Measurements from ENCODE around the gene DSG4. TPM values are rescaled to one million over a fixed set of nuclear protein-coding genes. Genes with fewer than 3 reads are reported as not detected.

The DSG4 gene
- total RNA-seq, 1 experiment from 2014 or later = 4.5 TPM

GRCh38 chr18:31371989-31372388, 4.6 kb upstream of the DSG4 start:
- Histone ChIP-seq H2AFZ (ENCODE audit: low read length) (peak overlapping the region; percentile 85; the same call in 1 of the 2 replicates), H3K4me1 (ENCODE audit: low read length) (peaks cover 29% of the 10 kb centered on the region), H3K4me2 (ENCODE audit: low read depth, low read length, poor library complexity, severe bottlenecking) (no peak overlapping the region), H3K27me3 (ENCODE audit: low read length) (no peaks in the 10 kb centered on the region), H3K9ac (ENCODE audit: low read length) (no peak overlapping the region), H3K79me2 (ENCODE audit: low read length) (no peaks in the 10 kb centered on the region), H3K9me3 (ENCODE audit: low read length) (no peaks in the 10 kb centered on the region), H3K27ac (ENCODE audit: low read length) (no peak overlapping the region), H3K9me2 (replicated peaks; ENCODE audit: insufficient read depth, low read length) (no peaks in the 10 kb centered on the region), H3K4me3 (ENCODE audit: low read length) (no peak overlapping the region), H4K20me1 (ENCODE audit: insufficient read depth, low read depth, low read length) (no peaks in the 10 kb centered on the region), H3K36me3 (ENCODE audit: insufficient read depth, low read length) (no peaks in the 10 kb centered on the region; the same call in 1 of the 2 replicates)
- DNase-seq = no peak

DNA sequence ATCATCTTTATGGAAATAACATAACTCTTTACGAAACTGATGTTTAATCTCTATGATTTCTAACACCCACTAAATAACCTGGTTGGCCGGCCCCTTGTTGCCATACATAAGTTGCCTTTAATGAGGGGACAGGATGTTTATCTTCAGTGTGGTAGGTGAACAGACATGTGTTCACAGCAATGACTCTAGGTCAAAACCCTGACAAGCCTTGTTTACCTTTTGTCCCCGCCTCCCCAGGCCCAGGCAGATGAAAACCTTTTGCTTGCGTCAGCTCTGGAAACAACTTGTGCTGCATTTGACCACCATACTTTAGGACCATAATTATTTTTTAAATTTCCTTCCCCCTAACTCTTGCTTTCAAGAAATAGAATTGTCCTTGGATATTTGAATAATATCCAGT, 2.9 kb upstream of the DSG4 start:
- H3K4me2 ChIP-seq (ENCODE audit: low read depth, low read length, poor library complexity, severe bottlenecking) = no peak overlapping the region

GRCh38 chr18:31380912-31381311, 4.3 kb downstream of the DSG4 start:
- Histone ChIP-seq H3K4me3 (ENCODE audit: low read length) (no peak overlapping the region), H2AFZ (ENCODE audit: low read length) (peak overlapping the region; percentile 46; the same call in 1 of the 2 replicates), H3K9me2 (replicated peaks; ENCODE audit: insufficient read depth, low read length) (no peaks in the 10 kb centered on the region), H3K4me1 (ENCODE audit: low read length) (peaks cover 26% of the 10 kb centered on the region), H3K9me3 (ENCODE audit: low read length) (no peaks in the 10 kb centered on the region), H3K36me3 (ENCODE audit: insufficient read depth, low read length) (no peaks in the 10 kb centered on the region), H3K9ac (ENCODE audit: low read length) (no peak overlapping the region), H4K20me1 (ENCODE audit: insufficient read depth, low read depth, low read length) (no peaks in the 10 kb centered on the region), H3K27me3 (ENCODE audit: low read length) (no peaks in the 10 kb centered on the region), H3K79me2 (ENCODE audit: low read length) (no peaks in the 10 kb centered on the region), H3K4me2 (ENCODE audit: low read depth, low read length, poor library complexity, severe bottlenecking) (no peak overlapping the region), H3K27ac (ENCODE audit: low read length) (no peak overlapping the region)
- no peak for DNase-seq

More for the DNA sequence above, 2.9 kb upstream of the DSG4 start:
- Histone ChIP-seq H3K9me3 (ENCODE audit: low read length) (no peaks in the 10 kb centered on the region), H4K20me1 (ENCODE audit: insufficient read depth, low read depth, low read length) (no peaks in the 10 kb centered on the region), H3K4me3 (ENCODE audit: low read length) (no peak overlapping the region), H3K9me2 (replicated peaks; ENCODE audit: insufficient read depth, low read length) (no peaks in the 10 kb centered on the region), H3K9ac (ENCODE audit: low read length) (no peak overlapping the region), H2AFZ (ENCODE audit: low read length) (peak overlapping the region; percentile 86; the same call in 1 of the 2 replicates), H3K36me3 (ENCODE audit: insufficient read depth, low read length) (no peaks in the 10 kb centered on the region; the same call in 1 of the 2 replicates), H3K27me3 (ENCODE audit: low read length) (no peaks in the 10 kb centered on the region), H3K27ac (ENCODE audit: low read length) (no peak overlapping the region), H3K4me1 (ENCODE audit: low read length) (peaks cover 29% of the 10 kb centered on the region), H3K79me2 (ENCODE audit: low read length) (no peaks in the 10 kb centered on the region)
- no peak for DNase-seq

- no peak overlapping the region for H3K9ac ChIP-seq (ENCODE audit: low read length)
- no peaks in the 10 kb centered on the region for H3K79me2 ChIP-seq (ENCODE audit: low read length)
- no peak overlapping the region for H3K4me3 ChIP-seq (ENCODE audit: low read length)
- no peaks in the 10 kb centered on the region for H3K27me3 ChIP-seq (ENCODE audit: low read length)
- H3K36me3 ChIP-seq (ENCODE audit: insufficient read depth, low read length) = no peaks in the 10 kb centered on the region
- no peaks in the 10 kb centered on the region for H4K20me1 ChIP-seq (ENCODE audit: insufficient read depth, low read depth, low read length)
- H3K4me1 ChIP-seq (ENCODE audit: low read length) = peaks cover 35% of the 10 kb centered on the region
- H3K27ac ChIP-seq (ENCODE audit: low read length) = no peak overlapping the region
- no peaks in the 10 kb centered on the region for H3K9me2 ChIP-seq (replicated peaks; ENCODE audit: insufficient read depth, low read length)
- no peak overlapping the region for H2AFZ ChIP-seq (ENCODE audit: low read length)
- no peak for DNase-seq
- no peak overlapping the region for H3K4me2 ChIP-seq (ENCODE audit: low read depth, low read length, poor library complexity, severe bottlenecking)
- no peaks in the 10 kb centered on the region for H3K9me3 ChIP-seq (ENCODE audit: low read length)
Measured at GRCh38 chr18:31382107-31382506, 5.5 kb downstream of the DSG4 start.

GRCh38 chr18:31386741-31387140, 10.2 kb downstream of the DSG4 start:
- H3K36me3 ChIP-seq (ENCODE audit: insufficient read depth, low read length) = no peaks in the 10 kb centered on the region
- no peak overlapping the region for H2AFZ ChIP-seq (ENCODE audit: low read length)
- H3K27ac ChIP-seq (ENCODE audit: low read length) = peak overlapping the region; percentile 98
- no peaks in the 10 kb centered on the region for H3K9me2 ChIP-seq (replicated peaks; ENCODE audit: insufficient read depth, low read length)
- H3K27me3 ChIP-seq (ENCODE audit: low read length) = no peaks in the 10 kb centered on the region
- H3K79me2 ChIP-seq (ENCODE audit: low read length) = no peaks in the 10 kb centered on the region
- DNase-seq = peak; percentile 99
- no peaks in the 10 kb centered on the region for H4K20me1 ChIP-seq (ENCODE audit: insufficient read depth, low read depth, low read length)
- H3K9me3 ChIP-seq (ENCODE audit: low read length) = no peaks in the 10 kb centered on the region
- peak overlapping the region; percentile 44 for H3K4me3 ChIP-seq (ENCODE audit: low read length)
- peak overlapping the region; percentile 77 for H3K4me2 ChIP-seq (ENCODE audit: low read depth, low read length, poor library complexity, severe bottlenecking)
- H3K9ac ChIP-seq (ENCODE audit: low read length) = peak overlapping the region; percentile 65
- peaks cover 78% of the 10 kb centered on the region for H3K4me1 ChIP-seq (ENCODE audit: low read length)

- 0 out of 2 replicates have a peak, but pooled peaks cover 7% of the 10 kb centered on the region for H3K36me3 ChIP-seq (ENCODE audit: insufficient read depth, low read length)
- peaks cover 80% of the 10 kb centered on the region for H3K4me1 ChIP-seq (ENCODE audit: low read length)
- H3K4me2 ChIP-seq (ENCODE audit: low read depth, low read length, poor library complexity, severe bottlenecking) = no peak overlapping the region
- peak overlapping the region; percentile 62; the same call in 1 of the 2 replicates for H2AFZ ChIP-seq (ENCODE audit: low read length)
- H3K9me3 ChIP-seq (ENCODE audit: low read length) = no peaks in the 10 kb centered on the region
- H3K9me2 ChIP-seq (replicated peaks; ENCODE audit: insufficient read depth, low read length) = no peaks in the 10 kb centered on the region
- H3K9ac ChIP-seq (ENCODE audit: low read length) = no peak overlapping the region
- no peaks in the 10 kb centered on the region for H3K27me3 ChIP-seq (ENCODE audit: low read length)
- no peaks in the 10 kb centered on the region for H3K79me2 ChIP-seq (ENCODE audit: low read length)
- no peak overlapping the region for H3K4me3 ChIP-seq (ENCODE audit: low read length)
- H4K20me1 ChIP-seq (ENCODE audit: insufficient read depth, low read depth, low read length) = no peaks in the 10 kb centered on the region
- DNase-seq = no peak
- peak overlapping the region; percentile 98; the same call in 1 of the 2 replicates for H3K27ac ChIP-seq (ENCODE audit: low read length)
Measured at GRCh38 chr18:31393286-31393685, 16.7 kb downstream of the DSG4 start.

DNA sequence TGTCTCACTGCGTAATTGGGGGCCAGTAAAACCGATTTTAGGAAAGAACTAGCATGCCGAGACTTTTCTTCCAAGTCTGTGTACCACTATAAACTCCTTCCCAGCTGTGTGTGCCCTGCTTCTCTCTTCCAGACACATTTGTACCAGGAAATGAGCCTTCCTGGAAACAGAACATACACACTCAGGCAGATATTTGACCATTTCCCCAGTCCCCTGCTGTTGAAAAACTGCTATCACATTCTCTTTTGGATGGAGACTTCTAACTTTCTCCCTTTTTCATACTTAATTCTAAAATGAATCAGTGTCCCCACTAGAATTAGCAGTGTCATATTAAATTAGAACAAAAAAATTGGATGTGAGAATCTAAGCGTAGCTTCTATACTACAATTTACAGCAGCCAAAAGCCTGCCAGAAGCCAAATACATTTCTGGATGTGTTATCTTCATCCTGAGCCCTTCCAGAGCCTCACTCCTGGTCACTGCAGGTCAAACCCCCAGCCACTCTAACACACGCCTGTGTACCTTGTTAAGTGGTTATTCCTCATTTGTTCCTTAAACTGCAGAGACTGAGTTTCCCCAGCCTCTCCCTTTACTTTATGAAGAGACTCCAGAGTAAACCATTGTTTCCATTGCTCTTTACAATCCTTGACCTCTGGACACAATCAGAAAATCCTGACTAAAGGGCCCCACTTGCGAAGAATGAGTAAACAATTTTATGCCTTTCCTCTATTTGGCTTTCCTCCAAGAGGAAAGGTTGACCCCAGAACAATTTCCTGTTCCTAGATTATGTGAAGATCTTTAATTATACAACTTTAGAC, 20.4 kb downstream of the DSG4 start:
- Histone ChIP-seq H3K27ac (ENCODE audit: low read length) (peak overlapping the region; percentile 31), H3K27me3 (ENCODE audit: low read length) (no peaks in the 10 kb centered on the region), H3K4me1 (ENCODE audit: low read length) (peaks cover 66% of the 10 kb centered on the region), H3K79me2 (ENCODE audit: low read length) (no peaks in the 10 kb centered on the region), H2AFZ (ENCODE audit: low read length) (peak overlapping the region; percentile 10; the same call in 1 of the 2 replicates), H3K9ac (ENCODE audit: low read length) (no peak overlapping the region), H3K4me2 (ENCODE audit: low read depth, low read length, poor library complexity, severe bottlenecking) (no peak overlapping the region), H3K36me3 (ENCODE audit: insufficient read depth, low read length) (0 out of 2 replicates have a peak, but pooled peaks cover 7% of the 10 kb centered on the region), H4K20me1 (ENCODE audit: insufficient read depth, low read depth, low read length) (no peaks in the 10 kb centered on the region), H3K9me2 (replicated peaks; ENCODE audit: insufficient read depth, low read length) (no peaks in the 10 kb centered on the region), H3K4me3 (ENCODE audit: low read length) (no peak overlapping the region), H3K9me3 (ENCODE audit: low read length) (no peaks in the 10 kb centered on the region)
- no peak for DNase-seq

- Histone ChIP-seq H3K4me3 (ENCODE audit: low read length) (no peak overlapping the region), H3K9me3 (ENCODE audit: low read length) (no peaks in the 10 kb centered on the region), H3K4me1 (ENCODE audit: low read length) (peaks cover 54% of the 10 kb centered on the region), H3K27ac (ENCODE audit: low read length) (peak overlapping the region; percentile 53; the same call in 1 of the 2 replicates), H2AFZ (ENCODE audit: low read length) (peak overlapping the region; percentile 81; the same call in 1 of the 2 replicates), H4K20me1 (ENCODE audit: insufficient read depth, low read depth, low read length) (no peaks in the 10 kb centered on the region), H3K27me3 (ENCODE audit: low read length) (no peaks in the 10 kb centered on the region), H3K4me2 (ENCODE audit: low read depth, low read length, poor library complexity, severe bottlenecking) (peak overlapping the region; percentile 10), H3K9me2 (replicated peaks; ENCODE audit: insufficient read depth, low read length) (no peaks in the 10 kb centered on the region), H3K9ac (ENCODE audit: low read length) (no peak overlapping the region), H3K36me3 (ENCODE audit: insufficient read depth, low read length) (0 out of 2 replicates have a peak, but pooled peaks cover 5% of the 10 kb centered on the region), H3K79me2 (ENCODE audit: low read length) (no peaks in the 10 kb centered on the region)
- DNase-seq = no peak
Measured at GRCh38 chr18:31398191-31398590, 21.6 kb downstream of the DSG4 start.

All from Karpas-422 (cell line).